BLaER1 treated with 17β-estradiol and CSF1 and Interleukin-3, amounts not matched to agents 10 nM and 100 nM (cell line): ENCODE data around the gene KIF2C.

ENCODE experiments used
- H3K27ac ChIP-seq, 11 experiments: shearing (Covaris generic); formaldehyde crosslinking; 2 replicates each; pipeline ENCODE4 v1.8.1; 2022
- H3K27me3 ChIP-seq, 11 experiments: shearing (Covaris generic); formaldehyde crosslinking; 2 replicates each; pipeline ENCODE4 v1.8.1; 2022
- H3K36me3 ChIP-seq, 11 experiments: shearing (Covaris generic); formaldehyde crosslinking; 2 replicates each; pipeline ENCODE4 v1.8.1; 2022
- H3K4me1 ChIP-seq, 10 experiments: shearing (Covaris generic); formaldehyde crosslinking; 2 replicates each; pipeline ENCODE4 v1.8.1; 2022
- H3K4me2 ChIP-seq, 11 experiments: shearing (Covaris generic); formaldehyde crosslinking; 2 replicates each; pipeline ENCODE4 v1.8.1; 2022
- H3K4me3 ChIP-seq, 10 experiments: shearing (Covaris generic); formaldehyde crosslinking; 2 replicates each; pipeline ENCODE4 v1.8.1; 2022
- H3K9ac ChIP-seq, 11 experiments: shearing (Covaris generic); formaldehyde crosslinking; 2 replicates each; pipeline ENCODE4 v1.8.1; 2022
- H3K9me3 ChIP-seq, 11 experiments: shearing (Covaris generic); formaldehyde crosslinking; replicated peaks in 1 of 11; 2 replicates each; pipeline ENCODE4 v1.8.1; 2022
- H4K20me1 ChIP-seq, 11 experiments: shearing (Covaris generic); formaldehyde crosslinking; 2 replicates each; pipeline ENCODE4 v1.8.1; 2022
- Cebpa-rat ChIP-seq, 11 experiments: shearing (Covaris generic); IDR thresholded peaks; 2 replicates each; pipeline ENCODE4 v1.8.1; 2022

Gene KIF2C

DNA sequence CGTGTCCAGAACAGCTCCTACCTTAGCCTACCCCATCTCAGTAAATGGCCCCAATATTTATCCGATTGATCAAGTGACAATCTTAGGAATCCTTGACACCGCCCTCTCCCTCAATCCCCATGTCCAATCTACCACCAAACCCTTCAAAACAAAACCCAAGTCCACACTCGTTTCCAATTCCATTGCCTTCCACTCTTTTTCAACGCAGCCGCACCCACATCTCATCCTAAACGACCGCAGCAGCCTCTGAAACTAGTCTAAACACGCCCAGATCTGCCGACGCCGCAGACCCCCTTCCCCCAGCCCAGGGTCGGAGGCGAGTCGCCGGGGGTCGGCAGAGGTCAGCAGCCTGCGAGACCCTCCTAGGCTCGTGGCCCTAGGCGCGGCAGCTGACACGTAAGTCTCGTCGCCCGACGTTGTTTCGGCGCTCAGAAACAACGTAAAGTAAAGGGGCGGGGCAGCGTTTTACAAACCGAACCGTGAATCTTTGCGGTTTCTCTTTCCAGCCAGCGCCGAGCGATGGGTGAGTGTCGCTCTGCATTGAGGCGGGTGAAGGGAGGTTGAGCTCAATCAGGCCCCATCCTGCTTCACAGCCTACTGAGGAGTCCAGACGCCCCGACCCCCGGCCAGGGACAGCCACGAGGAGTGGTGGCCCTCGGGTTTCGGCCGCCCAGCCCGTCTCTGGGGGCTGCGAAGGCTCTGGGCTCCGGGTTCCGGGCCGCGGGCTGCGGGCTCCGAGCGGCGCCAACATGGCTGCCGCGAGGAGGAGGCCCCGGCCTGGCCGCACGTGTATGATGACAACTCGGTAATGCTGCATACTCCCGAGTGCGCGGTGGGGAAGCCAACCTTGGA is 35.7 kb downstream of the KIF2C start, which contains the start of gene RPS8:
TSS of gene RPS8 (plus strand) at position 463 of the 852 bp plus-strand sequence. CDS start at position 520, 57 bp downstream.
- H3K9ac ChIP-seq, result peak within 1 kb of the TSS; percentile 89 to 99 (median 96)
- H4K20me1 ChIP-seq, result peaks cover 41 to 47% (median 44%) of the 10 kb centered on the region in 11 experiments
- H3K4me1 ChIP-seq, result peaks cover 35 to 45% (median 40%) of the 10 kb centered on the region in 10 experiments
- no peaks in the 10 kb centered on the region for H3K27me3 ChIP-seq
- H3K36me3 ChIP-seq, result peaks cover 40 to 45% (median 44%) of the 10 kb centered on the region in 11 experiments
- no peaks in the 10 kb centered on the region; a peak in 1 of 22 replicates for H3K9me3 ChIP-seq
- TF ChIP-seq Cebpa-rat (IDR thresholded peaks at IDR 0.05), result no peak
- H3K27ac ChIP-seq, result peak within 1 kb of the TSS; percentile 86 to 99 (median 97)
- H3K4me2 ChIP-seq, result peak within 1 kb of the TSS; percentile 93 to 99 (median 97)
- H3K4me3 ChIP-seq, result peak within 1 kb of the TSS; percentile 81 to 97 (median 86)

DNA sequence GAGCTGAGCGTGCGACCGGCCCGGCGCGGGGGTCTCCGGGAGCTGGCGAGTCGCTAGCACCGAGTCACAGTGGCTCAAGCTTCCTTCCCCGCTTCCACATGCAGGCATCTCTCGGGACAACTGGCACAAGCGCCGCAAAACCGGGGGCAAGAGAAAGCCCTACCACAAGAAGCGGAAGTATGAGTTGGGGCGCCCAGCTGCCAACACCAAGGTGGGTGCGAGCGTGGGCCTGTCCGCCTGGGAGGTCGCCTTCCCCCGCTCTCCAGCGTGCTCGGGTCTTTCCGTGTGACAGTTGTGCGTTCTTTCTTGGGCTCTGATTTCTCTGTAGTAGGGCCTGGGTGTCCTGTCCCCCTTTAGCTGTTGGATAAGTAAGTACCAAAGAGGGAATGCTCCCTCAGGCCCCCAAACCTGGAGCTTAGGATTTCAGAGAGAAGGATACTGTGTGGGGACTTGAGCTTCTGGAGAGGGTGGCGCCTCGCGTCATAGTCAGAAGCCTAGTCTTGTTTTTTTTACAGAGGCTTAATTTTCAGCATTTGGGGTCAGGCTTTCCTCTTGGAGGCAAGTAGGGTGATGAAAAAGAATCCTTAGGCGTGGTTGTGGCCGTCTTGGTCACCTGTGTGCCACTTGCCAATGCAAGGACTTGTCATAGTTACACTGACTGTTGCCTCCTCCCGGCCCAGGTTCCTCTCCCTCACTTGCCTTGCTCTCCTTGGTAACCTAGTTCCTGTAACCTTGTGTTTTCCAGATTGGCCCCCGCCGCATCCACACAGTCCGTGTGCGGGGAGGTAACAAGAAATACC is 36.5 kb downstream of the KIF2C start:
- Histone ChIP-seq H3K9ac (peak overlapping the region; percentile 89 to 99 (median 96)), H3K27me3 (no peaks in the 10 kb centered on the region), H3K36me3 (peaks cover 48 to 53% (median 52%) of the 10 kb centered on the region in 11 experiments), H4K20me1 (peaks cover 49 to 55% (median 52%) of the 10 kb centered on the region in 11 experiments), H3K4me3 (peak overlapping the region; percentile 81 to 97 (median 86)), H3K27ac (peak overlapping the region; percentile 86 to 99 (median 97)), H3K4me1 (peaks cover 35 to 52% (median 45%) of the 10 kb centered on the region in 10 experiments), H3K4me2 (peak overlapping the region; percentile 93 to 99 (median 97)), H3K9me3 (no peaks in the 10 kb centered on the region; a peak in 1 of 22 replicates)
- no peak for TF ChIP-seq Cebpa-rat (IDR thresholded peaks at IDR 0.05)

DNA sequence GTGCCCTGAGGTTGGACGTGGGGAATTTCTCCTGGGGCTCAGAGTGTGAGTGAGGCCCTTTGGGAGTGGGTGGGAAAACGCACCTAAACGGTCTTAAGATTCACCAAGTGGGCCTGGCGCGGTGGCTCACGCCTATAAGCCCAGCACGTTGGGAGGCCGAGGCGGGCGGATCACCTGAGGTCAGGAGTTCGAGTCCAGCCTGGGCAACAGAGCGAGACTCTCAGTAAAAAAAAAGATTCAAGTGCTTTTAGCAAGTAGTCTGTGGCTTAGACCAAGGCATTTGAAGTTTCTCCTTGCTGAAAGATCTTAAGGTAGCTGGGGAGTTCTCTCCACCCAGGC is 37.1 kb downstream of the KIF2C start:
- Histone ChIP-seq H3K27ac (peak overlapping the region; percentile 86 to 99 (median 97)), H3K36me3 (peaks cover 54 to 59% (median 58%) of the 10 kb centered on the region in 11 experiments)

DNA sequence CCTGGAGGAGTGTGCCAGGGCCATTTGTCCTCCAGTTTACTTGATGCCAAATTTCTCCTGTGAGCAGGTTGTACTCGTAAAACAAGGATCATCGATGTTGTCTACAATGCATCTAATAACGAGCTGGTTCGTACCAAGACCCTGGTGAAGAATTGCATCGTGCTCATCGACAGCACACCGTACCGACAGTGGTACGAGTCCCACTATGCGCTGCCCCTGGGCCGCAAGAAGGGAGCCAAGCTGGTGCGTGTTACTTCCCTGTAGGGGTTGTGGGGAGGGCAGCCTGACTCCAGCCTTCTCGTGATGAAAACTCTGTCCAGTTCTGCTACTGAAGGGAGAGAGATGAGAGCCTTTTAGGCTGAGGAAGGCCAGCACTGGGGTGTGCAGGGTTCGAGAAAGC is 37.9 kb downstream of the KIF2C start:
- Histone ChIP-seq H3K27ac (peak overlapping the region in 9 of 11 experiments; percentile 93 to 99 (median 97); a peak in 15 of 22 replicates), H3K27me3 (no peaks in the 10 kb centered on the region), H3K4me1 (peaks cover 45 to 63% (median 54%) of the 10 kb centered on the region in 10 experiments), H3K9ac (peak overlapping the region; percentile 89 to 99 (median 96)), H4K20me1 (peaks cover 51 to 69% (median 61%) of the 10 kb centered on the region in 11 experiments), H3K4me3 (peak overlapping the region; percentile 81 to 97 (median 86)), H3K4me2 (peak overlapping the region; percentile 93 to 99 (median 97)), H3K36me3 (peaks cover 59 to 67% (median 65%) of the 10 kb centered on the region in 11 experiments), H3K9me3 (no peaks in the 10 kb centered on the region; a peak in 1 of 22 replicates)
- no peak for TF ChIP-seq Cebpa-rat (IDR thresholded peaks at IDR 0.05)

More for the DNA sequence above, 37.1 kb downstream of the KIF2C start:
- H3K27me3 ChIP-seq, result no peaks in the 10 kb centered on the region
- H4K20me1 ChIP-seq, result peaks cover 51 to 61% (median 58%) of the 10 kb centered on the region in 11 experiments
- peak overlapping the region; percentile 93 to 99 (median 97) for H3K4me2 ChIP-seq
- H3K9ac ChIP-seq, result peak overlapping the region; percentile 89 to 99 (median 96)
- peak overlapping the region; percentile 81 to 97 (median 86) for H3K4me3 ChIP-seq
- peaks cover 36 to 57% (median 50%) of the 10 kb centered on the region in 10 experiments for H3K4me1 ChIP-seq
- no peak for TF ChIP-seq Cebpa-rat (IDR thresholded peaks at IDR 0.05)
- H3K9me3 ChIP-seq, result no peaks in the 10 kb centered on the region; a peak in 1 of 22 replicates

DNA sequence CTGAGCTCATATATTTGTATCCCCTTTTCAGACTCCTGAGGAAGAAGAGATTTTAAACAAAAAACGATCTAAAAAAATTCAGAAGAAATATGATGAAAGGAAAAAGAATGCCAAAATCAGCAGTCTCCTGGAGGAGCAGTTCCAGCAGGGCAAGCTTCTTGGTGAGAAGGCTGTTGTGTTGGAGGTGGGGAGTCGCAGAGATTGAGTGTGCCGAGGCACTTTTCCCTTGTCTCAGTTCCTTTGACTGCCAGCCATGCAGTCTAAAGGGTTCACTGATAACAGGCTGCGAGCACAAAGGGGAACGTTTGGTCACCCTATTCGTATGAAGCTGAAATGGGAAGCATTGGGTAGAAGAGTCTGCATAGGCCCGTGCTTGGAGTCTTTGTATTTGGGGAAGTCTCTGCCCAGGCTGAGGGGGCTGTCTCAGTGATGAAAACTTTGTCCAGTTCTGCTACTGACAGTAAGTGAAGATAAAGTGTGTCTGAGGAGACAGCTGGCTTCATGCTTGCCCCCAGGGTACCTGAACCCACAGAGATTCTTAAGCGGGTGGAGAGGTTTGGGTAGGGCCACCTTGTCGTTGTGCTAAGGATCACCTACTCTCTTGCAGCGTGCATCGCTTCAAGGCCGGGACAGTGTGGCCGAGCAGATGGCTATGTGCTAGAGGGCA is 38.5 kb downstream of the KIF2C start:
- Histone ChIP-seq H3K4me2 (peak overlapping the region; percentile 93 to 99 (median 97)), H3K4me1 (peaks cover 50 to 68% (median 59%) of the 10 kb centered on the region in 10 experiments), H3K9ac (peak overlapping the region; percentile 89 to 99 (median 96)), H3K4me3 (peak overlapping the region; percentile 81 to 97 (median 86)), H3K36me3 (peaks cover 59 to 68% (median 65%) of the 10 kb centered on the region in 11 experiments), H3K27me3 (no peaks in the 10 kb centered on the region), H4K20me1 (peaks cover 51 to 75% (median 61%) of the 10 kb centered on the region in 11 experiments), H3K27ac (peak overlapping the region in 8 of 11 experiments; percentile 93 to 99 (median 97); a peak in 12 of 22 replicates), H3K9me3 (no peaks in the 10 kb centered on the region; a peak in 1 of 22 replicates)
- no peak for TF ChIP-seq Cebpa-rat (IDR thresholded peaks at IDR 0.05)

DNA sequence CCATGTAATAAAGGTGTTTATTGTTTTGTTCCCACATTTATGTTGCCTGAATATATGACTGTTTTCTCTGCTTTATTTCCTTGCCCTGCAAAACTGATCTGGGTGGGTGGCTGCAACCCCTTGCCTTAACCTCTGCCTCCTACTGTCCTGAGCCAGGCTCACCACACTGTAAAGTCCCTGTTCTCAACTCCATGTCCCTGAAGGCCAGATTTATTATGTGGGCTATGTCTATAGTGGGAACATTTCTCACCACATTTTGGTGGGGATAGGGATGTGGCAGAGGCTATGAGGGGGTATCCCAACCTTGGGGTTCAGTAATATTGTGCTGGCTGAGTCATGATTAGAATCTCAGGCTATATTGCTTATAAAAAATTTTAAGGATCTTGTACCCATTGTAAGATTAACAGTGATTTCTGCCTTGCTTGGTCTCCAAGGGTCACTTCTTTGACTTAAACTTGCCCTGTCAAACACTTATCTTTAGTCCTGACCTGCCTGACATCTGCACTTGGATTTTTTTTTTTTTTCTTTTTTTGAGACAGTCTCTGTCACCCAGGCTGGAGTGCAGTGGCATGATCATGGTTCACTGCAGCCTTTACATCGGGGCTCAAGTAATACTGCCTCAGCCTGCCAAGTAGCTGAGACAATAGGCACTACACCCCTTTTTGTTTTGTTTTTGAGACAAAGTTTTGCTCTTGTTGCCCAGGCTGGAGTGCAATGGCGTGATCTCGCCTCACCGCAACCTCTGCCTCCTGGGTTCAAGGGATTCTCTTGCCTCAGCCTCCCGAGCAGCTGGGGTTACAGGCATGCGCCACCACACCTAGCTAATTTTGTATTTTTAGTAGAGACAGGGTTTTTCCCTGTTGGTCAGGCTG is 39.3 kb downstream of the KIF2C start:
- peak overlapping the region; percentile 93 to 99 (median 97) for H3K4me2 ChIP-seq
- H4K20me1 ChIP-seq, result peaks cover 51 to 75% (median 61%) of the 10 kb centered on the region in 11 experiments
- peak overlapping the region; percentile 54 to 99 (median 96); a peak in 16 of 22 replicates for H3K9ac ChIP-seq
- H3K36me3 ChIP-seq, result peaks cover 59 to 68% (median 65%) of the 10 kb centered on the region in 11 experiments
- peak overlapping the region in 9 of 10 experiments; percentile 81 to 97 (median 87); a peak in 15 of 20 replicates for H3K4me3 ChIP-seq
- H3K27me3 ChIP-seq, result no peaks in the 10 kb centered on the region
- TF ChIP-seq Cebpa-rat (IDR thresholded peaks at IDR 0.05), result no peak
- H3K27ac ChIP-seq, result no peak overlapping the region
- no peaks in the 10 kb centered on the region; a peak in 1 of 22 replicates for H3K9me3 ChIP-seq
- H3K4me1 ChIP-seq, result peaks cover 58 to 77% (median 67%) of the 10 kb centered on the region in 10 experiments

DNA sequence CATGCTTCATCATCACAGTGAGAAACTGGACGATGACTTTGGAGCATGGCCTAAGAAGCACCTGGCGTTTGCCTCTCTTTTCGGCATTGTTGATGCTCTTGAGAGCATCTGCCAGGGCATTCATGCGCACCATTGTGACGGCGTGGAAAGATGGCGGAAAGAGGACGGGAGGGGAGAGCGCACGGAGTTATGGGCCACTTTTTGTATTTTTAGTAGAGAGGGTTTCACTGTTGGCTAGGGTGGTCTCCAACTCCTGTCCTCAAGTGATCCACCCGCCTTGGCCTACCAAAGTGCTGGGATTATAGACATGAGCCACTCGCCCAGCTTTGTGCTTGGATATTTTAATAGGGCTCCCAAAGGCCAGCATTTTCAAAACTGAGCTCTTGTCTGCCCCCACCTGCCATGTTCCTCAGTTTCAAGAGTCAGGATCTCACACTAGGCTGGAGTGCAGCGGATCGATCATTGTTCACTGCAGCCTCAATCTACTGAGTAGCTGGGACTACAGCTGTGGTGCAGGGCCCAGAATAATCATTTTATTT is 41.0 kb downstream of the KIF2C start:
- TF ChIP-seq Cebpa-rat (IDR thresholded peaks at IDR 0.05), result no peak
- no peak overlapping the region for H3K27ac ChIP-seq
- H4K20me1 ChIP-seq, result peaks cover 51 to 75% (median 61%) of the 10 kb centered on the region in 11 experiments
- H3K36me3 ChIP-seq, result peaks cover 59 to 68% (median 65%) of the 10 kb centered on the region in 11 experiments
- peak overlapping the region in 3 of 11 experiments; percentile 0 to 97 (median 7); a peak in 1 of 22 replicates for H3K4me2 ChIP-seq
- H3K9ac ChIP-seq, result no peak overlapping the region
- H3K27me3 ChIP-seq, result no peaks in the 10 kb centered on the region; a peak in 1 of 22 replicates
- no peak overlapping the region for H3K4me3 ChIP-seq
- peaks cover 67 to 85% (median 76%) of the 10 kb centered on the region in 10 experiments for H3K4me1 ChIP-seq
- H3K9me3 ChIP-seq, result no peaks in the 10 kb centered on the region; a peak in 1 of 22 replicates
